ENCODE results near the gene OXCT1.

DNA sequence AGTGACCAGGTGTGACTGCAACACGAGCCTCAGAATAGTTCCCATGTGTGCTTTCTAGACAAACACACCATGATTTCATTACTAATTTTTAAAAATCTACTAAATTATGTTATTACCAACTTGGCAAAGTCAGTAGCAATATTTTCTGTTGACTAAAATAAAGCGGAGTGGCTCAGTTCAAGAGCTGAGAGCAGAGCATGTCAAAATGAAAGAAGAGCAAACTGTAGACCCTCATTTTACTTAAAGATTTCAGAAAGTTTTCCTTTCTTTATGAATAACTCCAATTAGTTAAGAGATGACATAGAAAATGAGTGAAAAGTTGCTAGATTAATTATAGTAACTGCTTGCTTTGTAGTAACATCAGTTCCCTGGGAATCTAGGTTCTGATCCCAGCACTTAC is 17.9 kb downstream of the OXCT1 start:
- TF ChIP-seq EZH2phosphoT487 (IDR thresholded peaks at IDR 0.05; ENCODE audit: insufficient read depth, low read depth) (no peak), EZH2 (IDR thresholded peaks at IDR 0.05; ENCODE audit: insufficient read depth, poor library complexity, severe bottlenecking) (no peak)

Data from GM23248 (cell line).